ENCODE data around the gene PGAP1.

- TF ChIP-seq CTCF (IDR thresholded peaks at IDR 0.05) (no peak), POLR2A (IDR thresholded peaks at IDR 0.05) (no peak)
These were observed 30.9 kb upstream of the PGAP1 start for GRCh38 chr2:196957442-196957841.
